IPS-18a (cell line): ENCODE measurements around the gene DENND6B.
"Not testable (repeated sequence)": the region's sequence is repeated elsewhere in the genome, so short reads cannot be mapped to it uniquely, and the experiment has no call there.

ENCODE experiments used
- H3K27ac ChIP-seq: one replicate; pipeline ENCODE4 v1.5.1; 2013; ENCODE audit warnings: low read length
- H3K27me3 ChIP-seq: one replicate; pipeline ENCODE4 v1.6.1; 2013; ENCODE audit warnings: mild to moderate bottlenecking, low read length; ENCODE audit not compliant: control insufficient read depth, insufficient read depth
- H3K36me3 ChIP-seq: one replicate; pipeline ENCODE4 v1.6.1; 2013; ENCODE audit warnings: low read depth, low read length; ENCODE audit not compliant: control insufficient read depth
- H3K4me1 ChIP-seq: one replicate; pipeline ENCODE4 v1.6.1; 2013; ENCODE audit warnings: low read depth, low read length; ENCODE audit not compliant: control insufficient read depth
- H3K4me3 ChIP-seq: one replicate; pipeline ENCODE4 v1.5.1; 2013; ENCODE audit warnings: low read length
- H3K9ac ChIP-seq: one replicate; pipeline ENCODE4 v1.6.1; 2013; ENCODE audit warnings: mild to moderate bottlenecking, low read length, moderate library complexity
- H3K9me3 ChIP-seq: one replicate; pipeline ENCODE4 v1.6.1; 2013; ENCODE audit warnings: low read depth, low read length; ENCODE audit not compliant: control insufficient read depth

DENND6B gene

DNA sequence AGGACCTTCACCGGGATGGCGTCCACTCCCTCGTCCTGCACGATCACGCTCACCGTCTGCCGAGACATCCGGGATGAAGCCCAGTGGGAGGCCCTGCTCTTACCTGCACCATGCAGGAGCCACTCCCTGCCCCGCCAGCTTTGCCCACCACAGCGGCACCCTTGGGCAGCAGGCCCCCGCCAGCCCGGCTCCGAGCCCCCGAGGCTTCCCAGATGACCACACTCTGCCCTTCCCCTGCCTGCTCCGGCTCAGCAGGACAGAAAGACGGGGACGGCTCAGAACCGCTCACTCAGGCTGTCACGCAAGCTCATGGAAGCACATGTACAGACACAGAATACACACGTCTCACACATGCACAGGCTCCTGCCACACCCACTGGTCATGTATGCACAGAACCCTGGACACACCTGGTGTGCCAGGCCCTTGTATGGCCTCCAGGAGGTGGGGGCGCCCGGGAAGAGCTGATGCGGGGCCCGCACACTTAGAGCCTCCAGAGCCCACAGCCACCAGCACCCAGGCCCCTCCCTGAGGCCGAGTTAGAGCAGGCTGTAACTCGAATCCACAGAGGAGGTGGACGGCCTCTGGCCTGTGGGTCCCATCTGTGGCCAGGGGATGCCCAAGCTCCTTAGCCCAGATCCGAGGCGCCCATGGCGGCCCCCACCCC is 47.7 kb downstream of the DENND6B start:
- Histone ChIP-seq H3K9me3 (no peaks in the 10 kb centered on the region), H3K36me3 (peaks cover 39% of the 10 kb centered on the region), H3K4me1 (no peaks in the 10 kb centered on the region), H3K9ac (no peak overlapping the region), H3K4me3 (no peak overlapping the region), H3K27me3 (no peaks in the 10 kb centered on the region), H3K27ac (no peak overlapping the region)

DNA sequence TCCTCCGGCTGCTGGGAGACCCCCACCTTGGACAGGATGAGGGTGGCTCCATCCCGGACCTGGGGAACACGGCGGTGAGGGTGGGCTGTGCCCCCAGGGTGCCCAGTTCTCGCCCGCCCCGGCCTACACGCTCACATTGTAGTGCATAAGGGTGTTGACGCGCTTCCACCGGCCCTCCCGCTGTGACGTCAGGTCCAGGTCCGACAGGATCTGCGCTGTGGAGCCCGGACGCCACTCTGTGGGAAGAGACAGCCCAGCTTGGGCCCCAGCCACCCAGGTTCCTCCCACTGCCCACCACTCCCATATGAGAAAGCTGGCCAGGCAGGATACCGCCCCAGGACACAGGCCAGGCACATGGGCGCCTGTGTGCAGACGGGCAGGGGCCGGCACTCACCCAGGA is 48.4 kb downstream of the DENND6B start:
- H3K9ac ChIP-seq = no peak overlapping the region
- H3K4me1 ChIP-seq = no peaks in the 10 kb centered on the region
- H3K9me3 ChIP-seq = no peaks in the 10 kb centered on the region
- no peak overlapping the region for H3K27ac ChIP-seq
- H3K36me3 ChIP-seq = peaks cover 39% of the 10 kb centered on the region
- no peak overlapping the region for H3K4me3 ChIP-seq
- H3K27me3 ChIP-seq = no peaks in the 10 kb centered on the region

GRCh38 chr22:50277761-50278160 is 49.1 kb downstream of the DENND6B start:
- no peaks in the 10 kb centered on the region for H3K4me1 ChIP-seq
- peaks cover 2% of the 10 kb centered on the region for H3K27me3 ChIP-seq
- H3K4me3 ChIP-seq = no peak overlapping the region
- no peak overlapping the region for H3K9ac ChIP-seq
- H3K27ac ChIP-seq = no peak overlapping the region
- peaks cover 39% of the 10 kb centered on the region for H3K36me3 ChIP-seq
- H3K9me3 ChIP-seq = no peaks in the 10 kb centered on the region

DNA sequence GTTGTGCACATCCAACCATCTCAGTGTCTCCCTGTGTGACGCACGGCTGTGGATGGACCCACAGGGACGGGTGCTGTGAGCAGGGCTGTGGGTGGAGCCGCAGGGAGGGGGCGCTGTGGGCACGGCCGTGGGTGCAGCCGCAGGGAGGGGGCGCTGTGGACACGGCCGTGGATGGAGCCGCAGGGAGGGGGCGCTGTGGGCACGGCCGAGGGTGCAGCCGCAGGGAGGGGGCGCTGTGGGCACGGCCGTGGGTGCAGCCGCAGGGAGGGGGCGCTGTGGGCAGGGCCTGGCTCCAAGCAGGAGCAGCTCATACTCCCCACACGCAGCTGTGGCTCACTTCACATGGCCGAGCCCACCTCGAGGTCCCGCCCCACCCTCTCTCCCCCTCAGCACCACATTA is 50.7 kb downstream of the DENND6B start:
- H3K27ac ChIP-seq = no peak overlapping the region
- H3K36me3 ChIP-seq = peaks cover 30% of the 10 kb centered on the region

DNA sequence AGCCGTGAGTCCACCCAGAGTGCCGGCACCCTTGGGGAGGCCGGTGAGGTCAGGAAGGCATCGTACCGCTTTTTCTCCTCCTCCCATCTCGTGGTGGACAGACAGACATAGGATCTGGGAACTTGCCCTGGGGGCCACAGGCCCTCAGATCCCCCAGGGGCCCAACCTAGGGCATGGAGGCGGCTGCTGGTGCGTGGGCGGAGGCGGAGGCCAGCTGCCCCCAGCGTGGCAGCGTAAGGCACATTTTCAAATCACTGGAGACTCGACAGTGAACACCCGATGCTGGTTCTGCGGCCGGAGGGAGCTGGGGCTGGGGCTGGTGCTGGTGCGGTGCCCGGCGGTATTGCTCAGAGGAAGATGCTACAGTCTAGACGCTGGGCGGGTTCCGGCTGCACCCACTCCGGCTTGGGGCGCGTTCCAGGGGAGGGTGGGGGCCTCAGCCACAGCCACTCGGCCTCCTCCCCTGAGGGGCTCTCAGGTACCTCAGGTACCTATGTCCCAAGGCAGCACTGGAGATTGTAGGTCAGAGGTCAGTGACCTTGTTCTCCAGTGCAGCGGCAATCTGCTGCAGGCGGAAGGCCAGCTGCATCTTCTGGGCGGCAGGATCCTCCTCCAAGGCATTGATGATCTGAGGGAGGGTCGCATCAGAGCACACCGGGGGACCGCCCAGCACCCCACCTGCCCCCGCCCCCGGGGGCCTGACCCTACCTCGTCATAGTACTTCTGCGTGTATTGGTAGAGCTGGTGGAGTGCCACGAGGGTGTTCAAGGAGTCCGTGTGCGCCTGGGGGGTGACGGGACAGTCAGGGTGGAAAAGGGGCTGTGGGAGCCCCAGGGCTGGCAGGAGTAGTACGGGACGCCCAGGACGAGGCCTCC is 51.4 kb downstream of the DENND6B start:
- peaks cover 8% of the 10 kb centered on the region for H3K4me1 ChIP-seq
- peaks cover 21% of the 10 kb centered on the region for H3K27me3 ChIP-seq
- no peaks in the 10 kb centered on the region for H3K9me3 ChIP-seq
- no peak overlapping the region for H3K4me3 ChIP-seq
- no peak overlapping the region for H3K9ac ChIP-seq
- peaks cover 26% of the 10 kb centered on the region for H3K36me3 ChIP-seq
- H3K27ac ChIP-seq = no peak overlapping the region

More for the DNA sequence above, 50.7 kb downstream of the DENND6B start:
- H3K4me3 ChIP-seq = no peak overlapping the region
- H3K9ac ChIP-seq = no peak overlapping the region
- no peaks in the 10 kb centered on the region for H3K9me3 ChIP-seq
- peaks cover 14% of the 10 kb centered on the region for H3K27me3 ChIP-seq
- H3K4me1 ChIP-seq = peaks cover 8% of the 10 kb centered on the region

DNA sequence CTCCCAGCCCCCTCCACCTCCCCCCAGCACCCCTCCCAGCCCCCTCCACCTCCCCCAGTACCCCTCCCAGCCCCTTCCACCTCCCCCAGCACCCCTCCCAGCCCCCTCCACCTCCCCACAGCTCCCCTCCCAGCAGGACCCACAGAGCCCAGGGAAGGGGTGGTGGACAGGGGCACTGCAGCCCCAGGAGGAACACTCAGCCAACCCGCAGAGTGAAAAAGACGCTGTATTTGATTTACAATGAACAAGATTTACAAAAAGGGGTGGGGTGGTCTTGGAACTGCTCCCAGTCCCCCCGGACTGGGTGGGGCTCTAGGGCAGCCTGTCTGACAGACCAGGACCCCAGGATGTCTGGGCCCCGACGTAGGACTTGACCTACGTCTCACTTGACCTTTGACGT is 52.0 kb downstream of the DENND6B start:
- H3K4me1 ChIP-seq = peaks cover 8% of the 10 kb centered on the region
- H3K36me3 ChIP-seq = peaks cover 26% of the 10 kb centered on the region
- no peak overlapping the region for H3K27ac ChIP-seq
- peaks cover 26% of the 10 kb centered on the region for H3K27me3 ChIP-seq
- no peak overlapping the region for H3K4me3 ChIP-seq
- H3K9me3 ChIP-seq = no peaks in the 10 kb centered on the region
- no peak overlapping the region for H3K9ac ChIP-seq

DNA sequence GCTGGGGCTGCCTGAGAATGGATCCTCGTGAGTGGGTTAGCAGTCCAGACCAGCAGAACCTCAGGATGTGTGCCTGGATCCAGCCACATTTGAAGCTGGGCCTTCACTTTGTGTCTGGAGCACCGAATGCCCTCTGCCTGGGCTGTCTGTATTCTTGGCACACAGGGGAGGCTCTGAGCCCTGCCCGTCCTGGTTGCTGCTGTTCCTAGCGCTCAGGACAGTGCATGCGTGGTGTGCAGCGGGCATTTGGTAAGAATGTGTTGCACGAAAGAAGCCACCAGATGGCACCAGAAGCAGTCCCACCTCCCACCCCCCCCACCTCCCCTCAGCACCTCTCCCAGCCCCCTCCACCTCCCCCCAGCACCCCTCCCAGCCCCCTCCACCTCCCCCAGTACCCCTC is 52.5 kb downstream of the DENND6B start:
- Histone ChIP-seq H3K36me3 (peaks cover 21% of the 10 kb centered on the region), H3K27ac (no peak overlapping the region), H3K9ac (no peak overlapping the region), H3K4me1 (peaks cover 8% of the 10 kb centered on the region), H3K9me3 (no peaks in the 10 kb centered on the region), H3K27me3 (peaks cover 30% of the 10 kb centered on the region), H3K4me3 (no peak overlapping the region)

DNA sequence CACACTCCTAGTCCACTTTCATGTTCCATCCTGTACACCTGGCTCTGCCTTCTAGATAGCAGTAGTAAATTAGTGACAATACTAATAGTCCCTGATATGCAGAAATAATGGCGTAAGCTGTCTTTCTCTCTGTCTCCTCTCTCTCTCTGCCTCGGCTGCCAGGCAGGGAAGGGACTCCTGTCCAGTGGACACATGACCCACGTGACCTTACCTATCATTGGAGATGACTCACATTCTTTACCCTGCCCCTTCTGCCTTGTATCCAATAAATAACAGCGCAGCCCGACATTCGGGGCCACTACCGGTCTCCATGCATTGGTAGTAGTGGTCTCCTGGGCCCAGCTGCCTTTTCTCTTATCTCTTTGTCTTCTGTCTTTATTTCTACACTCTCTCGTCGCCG is 53.0 kb downstream of the DENND6B start:
- Histone ChIP-seq H3K27me3 (peaks cover 36% of the 10 kb centered on the region), H3K36me3 (peaks cover 19% of the 10 kb centered on the region)
- not testable (repeated sequence) for H3K9me3 ChIP-seq, H3K4me1 ChIP-seq, H3K4me3 ChIP-seq, H3K9ac ChIP-seq, H3K27ac ChIP-seq

DNA sequence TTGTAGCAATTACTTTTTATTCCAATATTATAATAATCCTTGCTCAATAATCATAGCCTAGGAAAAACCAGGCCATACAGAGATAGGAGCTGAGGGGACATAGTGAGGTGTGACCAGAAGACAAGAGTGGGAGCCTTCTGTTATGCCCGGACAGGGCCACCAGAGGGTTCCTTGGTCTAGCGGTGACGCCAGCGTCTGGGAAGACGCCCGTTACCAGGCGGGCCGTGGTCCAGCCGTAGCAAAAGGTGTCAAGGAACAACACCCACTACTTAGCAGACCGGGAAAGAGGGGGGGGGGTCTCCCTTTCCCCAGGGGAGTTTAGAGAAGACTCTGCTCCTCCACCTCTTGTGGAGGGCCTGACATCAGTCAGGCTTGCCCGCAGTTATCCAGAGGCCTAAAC is 53.5 kb downstream of the DENND6B start:
- not testable (repeated sequence) for H3K9ac ChIP-seq, H3K4me3 ChIP-seq, H3K27ac ChIP-seq, H3K9me3 ChIP-seq, H3K4me1 ChIP-seq
- peaks cover 18% of the 10 kb centered on the region for H3K36me3 ChIP-seq
- H3K27me3 ChIP-seq = peaks cover 40% of the 10 kb centered on the region

- H3K36me3 ChIP-seq = peaks cover 10% of the 10 kb centered on the region
- H3K27me3 ChIP-seq = peaks cover 43% of the 10 kb centered on the region
- no peak overlapping the region for H3K27ac ChIP-seq
- H3K4me1 ChIP-seq = peaks cover 8% of the 10 kb centered on the region
- H3K9ac ChIP-seq = no peak overlapping the region
- no peak overlapping the region for H3K4me3 ChIP-seq
- H3K9me3 ChIP-seq = no peaks in the 10 kb centered on the region
Measured at GRCh38 chr22:50272044-50272802, 54.6 kb downstream of the DENND6B start.

GRCh38 chr22:50271519-50271970 is 55.3 kb downstream of the DENND6B start:
- peaks cover 7% of the 10 kb centered on the region for H3K36me3 ChIP-seq
- peak overlapping the region; percentile 44 for H3K4me3 ChIP-seq
- H3K27me3 ChIP-seq = peaks cover 43% of the 10 kb centered on the region
- H3K27ac ChIP-seq = no peak overlapping the region
- H3K4me1 ChIP-seq = peaks cover 8% of the 10 kb centered on the region
- no peaks in the 10 kb centered on the region for H3K9me3 ChIP-seq
- no peak overlapping the region for H3K9ac ChIP-seq
